NB4 (cell line): ENCODE results near the gene PKP1.

Experiments used
- MYC ChIP-seq: IDR thresholded peaks from 2 replicates; pipeline ENCODE4 v1.6.1; 2011; ENCODE audit warnings: low read depth, low read length
- POLR2A ChIP-seq: IDR thresholded peaks from 2 replicates; pipeline ENCODE4 v1.6.1; 2011; ENCODE audit warnings: mild to moderate bottlenecking; ENCODE audit not compliant: insufficient read length; ENCODE audit errors: extremely low read depth
- TF ChIP-seq, protein P1 (sequence below): IDR thresholded peaks from one replicate; pipeline ENCODE4 v1.5.1; 2012; ENCODE audit warnings: low read depth, low read length

DNA sequence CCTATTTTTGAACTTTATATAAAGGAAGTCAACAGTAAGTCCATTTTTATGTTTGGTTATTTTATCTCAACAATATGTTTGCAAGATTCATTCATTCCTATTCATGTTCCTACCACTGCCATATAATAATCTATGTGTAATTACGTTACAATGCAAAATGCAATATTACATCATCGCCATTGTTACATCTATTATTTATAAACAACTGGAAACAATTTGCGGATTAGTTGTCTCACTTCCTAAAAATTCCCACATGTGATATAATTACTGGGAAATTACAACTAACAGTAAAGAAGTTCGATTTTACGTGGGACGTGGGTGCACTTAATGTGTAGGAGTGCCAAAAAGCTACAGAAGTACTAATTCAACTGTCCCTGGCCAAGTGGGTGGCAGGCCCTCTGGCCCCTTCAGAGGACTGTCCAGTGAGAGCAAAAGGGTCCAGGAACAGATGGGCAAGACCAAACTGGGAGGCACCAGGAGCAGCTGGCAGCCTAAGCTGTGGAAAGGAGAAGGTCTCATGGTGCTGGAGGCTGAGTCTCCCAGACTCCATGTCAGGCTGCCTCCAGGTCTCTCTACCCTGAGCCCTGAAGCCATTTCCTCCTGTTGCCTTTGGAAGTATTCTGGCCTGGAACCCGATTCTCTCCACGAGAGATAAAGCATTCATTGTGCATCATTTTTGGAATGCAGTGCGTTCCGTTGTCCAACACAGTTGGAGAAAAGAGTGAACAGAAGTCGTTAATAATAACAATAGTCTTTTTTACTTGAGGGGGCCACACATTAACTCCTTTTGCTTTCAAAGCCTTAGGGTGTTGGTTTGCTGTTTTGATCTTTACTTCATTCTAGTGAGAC, 51.2 kb downstream of the PKP1 start:
- TF ChIP-seq, protein P1, sequence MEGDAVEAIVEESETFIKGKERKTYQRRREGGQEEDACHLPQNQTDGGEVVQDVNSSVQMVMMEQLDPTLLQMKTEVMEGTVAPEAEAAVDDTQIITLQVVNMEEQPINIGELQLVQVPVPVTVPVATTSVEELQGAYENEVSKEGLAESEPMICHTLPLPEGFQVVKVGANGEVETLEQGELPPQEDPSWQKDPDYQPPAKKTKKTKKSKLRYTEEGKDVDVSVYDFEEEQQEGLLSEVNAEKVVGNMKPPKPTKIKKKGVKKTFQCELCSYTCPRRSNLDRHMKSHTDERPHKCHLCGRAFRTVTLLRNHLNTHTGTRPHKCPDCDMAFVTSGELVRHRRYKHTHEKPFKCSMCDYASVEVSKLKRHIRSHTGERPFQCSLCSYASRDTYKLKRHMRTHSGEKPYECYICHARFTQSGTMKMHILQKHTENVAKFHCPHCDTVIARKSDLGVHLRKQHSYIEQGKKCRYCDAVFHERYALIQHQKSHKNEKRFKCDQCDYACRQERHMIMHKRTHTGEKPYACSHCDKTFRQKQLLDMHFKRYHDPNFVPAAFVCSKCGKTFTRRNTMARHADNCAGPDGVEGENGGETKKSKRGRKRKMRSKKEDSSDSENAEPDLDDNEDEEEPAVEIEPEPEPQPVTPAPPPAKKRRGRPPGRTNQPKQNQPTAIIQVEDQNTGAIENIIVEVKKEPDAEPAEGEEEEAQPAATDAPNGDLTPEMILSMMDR: no peak
- TF ChIP-seq MYC (no peak), POLR2A (no peak)
